LHCN-M2 (cell line): ENCODE measurements around the gene GNB2. TPM values are rescaled to one million over a fixed set of nuclear protein-coding genes. Genes with fewer than 3 reads are reported as not detected.
"Not testable (repeated sequence)": the region's sequence is repeated elsewhere in the genome, so short reads cannot be mapped to it uniquely, and the experiment has no call there.

Source experiments
- DNase-seq: peaks from one replicate; pipeline ENCODE4 v3.0.0-alpha.2; 2012; ENCODE audit warnings: low read depth
- total RNA-seq: library from RNA; depleted of rRNA; stranded (reverse); fragments of >200 nt; gene quantifications from 2 replicates; pipeline ENCODE4 v1.2.3, GENCODE V29; 2014

GNB2 gene
- total RNA-seq, 1 experiment from 2014 or later, result 176 TPM

DNA sequence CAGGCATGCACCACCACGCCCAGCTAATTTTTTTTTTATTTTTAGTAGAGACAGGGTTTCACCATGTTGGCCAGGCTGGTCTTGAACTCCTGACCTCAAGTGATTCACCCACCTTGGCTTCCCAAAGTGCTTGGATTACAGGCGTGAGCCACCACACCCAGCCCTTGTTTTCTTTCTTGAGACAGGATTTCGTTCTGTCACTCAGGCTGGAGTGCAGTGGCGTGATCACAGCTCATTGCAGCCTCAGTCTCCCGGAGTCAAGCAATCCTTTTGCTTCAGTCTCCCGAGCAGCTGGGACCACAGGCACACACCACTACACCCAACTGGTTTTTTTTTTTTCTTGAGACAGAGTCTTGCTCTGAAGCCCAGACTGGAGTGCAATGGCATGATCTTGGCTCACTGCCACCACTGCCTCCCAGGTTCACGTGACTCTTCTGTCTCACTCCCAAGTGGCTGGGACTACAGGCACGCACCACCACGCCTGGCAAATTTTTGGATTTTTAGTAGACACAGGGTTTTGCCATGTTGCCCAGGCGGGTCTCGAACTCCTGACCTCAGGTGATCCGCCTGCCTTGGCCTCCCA, 11.3 kb upstream of the GNB2 start:
- not testable (repeated sequence) for DNase-seq

DNA sequence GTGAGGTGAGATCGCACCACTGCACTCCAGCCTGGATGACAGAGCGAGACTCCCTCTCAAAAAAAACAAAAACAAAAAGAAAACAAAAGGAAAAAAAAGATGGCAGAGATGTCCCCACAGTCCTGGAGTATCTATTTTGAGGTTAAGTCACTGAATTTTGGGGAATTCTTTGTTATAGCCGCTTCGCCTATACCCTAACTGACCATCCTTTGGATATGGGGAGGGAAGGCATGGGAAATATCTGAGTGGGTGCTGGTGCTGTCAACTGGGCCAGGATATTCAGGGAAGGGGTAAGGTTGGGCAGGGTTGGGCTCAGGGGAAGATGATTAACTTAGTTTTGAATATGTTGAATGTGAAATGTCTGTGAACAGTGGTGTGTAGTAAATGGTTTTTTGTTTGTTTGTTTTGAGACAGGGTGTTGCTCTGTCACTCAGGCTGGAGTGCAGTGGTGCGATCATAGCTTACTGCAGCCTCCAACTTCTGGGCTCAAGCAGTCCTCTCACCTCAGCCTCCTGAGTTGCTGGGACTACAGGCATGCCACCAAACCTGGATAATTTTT, 8.3 kb upstream of the GNB2 start:
- DNase-seq, result no peak

DNA sequence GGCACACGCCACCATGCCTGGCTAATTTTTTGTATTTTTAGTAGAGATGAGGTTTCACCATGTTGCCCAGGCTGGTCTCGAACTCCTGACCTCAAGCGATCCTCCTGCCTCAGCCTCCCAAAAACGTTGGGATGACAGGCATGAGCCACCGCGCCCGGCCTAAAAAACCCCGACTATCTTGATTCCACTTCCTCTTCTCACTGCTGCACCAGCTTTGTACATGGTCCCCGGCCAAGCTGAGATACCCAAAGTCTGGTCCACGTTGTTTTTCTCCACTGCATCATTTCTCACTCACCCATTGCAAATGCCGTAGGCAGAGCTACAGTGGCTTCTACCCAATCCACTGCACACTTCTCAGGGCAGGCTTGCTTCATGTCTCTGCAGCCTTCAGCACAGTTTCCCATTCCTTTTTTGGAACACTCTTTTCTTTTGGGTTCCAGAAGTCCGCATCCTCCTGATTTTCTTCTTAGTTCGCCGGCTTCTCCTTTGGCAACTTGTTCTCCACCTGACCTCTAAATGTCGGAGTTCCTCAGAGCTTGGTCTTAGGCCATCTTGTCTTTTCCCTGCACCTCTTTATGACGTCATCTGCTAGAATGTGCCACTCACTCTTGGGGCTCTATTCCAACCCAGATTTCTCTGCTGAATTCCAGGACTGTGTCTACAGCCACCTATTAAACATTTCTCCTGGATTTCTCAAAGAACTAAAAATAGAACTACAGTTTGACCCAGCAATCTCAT, 6.0 kb upstream of the GNB2 start:
- DNase-seq, result no peak

DNA sequence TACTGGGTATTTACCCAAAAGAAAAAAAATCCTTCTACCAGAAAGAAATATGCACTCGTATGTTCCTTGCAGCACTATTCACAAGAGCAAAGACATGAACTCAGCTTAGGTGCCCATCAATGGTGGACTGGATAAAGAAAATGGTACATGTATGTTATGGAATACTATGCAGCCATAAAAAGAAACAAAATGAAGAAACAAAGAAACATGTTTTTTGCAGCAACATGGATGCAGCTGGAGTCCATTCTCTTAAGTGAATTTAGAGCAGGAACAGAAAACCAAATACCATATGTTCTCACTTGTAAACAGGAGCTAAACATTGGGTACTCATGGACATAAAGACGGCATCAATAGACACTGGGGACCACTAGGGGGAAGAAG, 5.5 kb upstream of the GNB2 start:
- no peak for DNase-seq

DNA sequence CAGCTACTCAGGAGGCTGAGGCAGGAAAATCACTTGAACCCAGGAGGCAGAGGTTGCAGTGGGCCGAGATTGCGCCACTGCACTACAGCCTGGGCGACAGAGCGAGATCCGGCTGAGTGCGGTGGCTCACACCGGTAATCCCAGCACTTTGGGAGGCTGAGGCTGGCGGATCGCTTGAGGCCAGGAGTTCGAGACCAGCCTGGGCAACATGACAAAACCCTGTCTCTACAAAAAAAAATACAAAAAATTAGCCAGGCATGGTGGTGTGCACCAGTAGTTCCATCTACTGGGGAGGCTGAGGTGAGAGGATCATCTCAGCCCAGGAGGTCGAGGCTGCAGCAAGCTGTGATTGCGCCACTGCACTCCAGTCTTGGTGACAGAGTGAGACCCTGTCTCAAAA, 4.4 kb upstream of the GNB2 start:
- DNase-seq, result not testable (repeated sequence)

DNA sequence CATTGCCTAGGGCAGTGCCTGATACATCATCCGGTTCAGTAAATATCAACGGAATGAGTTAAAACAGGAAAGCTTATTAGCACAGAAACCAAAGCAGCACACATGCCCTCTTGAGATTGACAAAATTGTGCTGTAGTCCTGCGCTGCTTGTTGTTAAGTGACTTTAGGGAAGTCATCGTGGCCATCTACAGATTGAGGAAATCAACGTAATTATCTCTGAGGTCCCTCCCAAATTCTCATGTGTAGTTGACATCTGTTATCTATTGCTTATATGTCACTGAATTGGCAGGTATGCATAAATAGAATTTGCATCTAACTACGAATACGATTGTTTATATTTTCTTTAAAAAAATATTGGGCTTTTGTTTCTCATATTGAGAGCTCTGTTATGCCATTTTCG, 3.5 kb upstream of the GNB2 start:
- DNase-seq, result no peak

DNA sequence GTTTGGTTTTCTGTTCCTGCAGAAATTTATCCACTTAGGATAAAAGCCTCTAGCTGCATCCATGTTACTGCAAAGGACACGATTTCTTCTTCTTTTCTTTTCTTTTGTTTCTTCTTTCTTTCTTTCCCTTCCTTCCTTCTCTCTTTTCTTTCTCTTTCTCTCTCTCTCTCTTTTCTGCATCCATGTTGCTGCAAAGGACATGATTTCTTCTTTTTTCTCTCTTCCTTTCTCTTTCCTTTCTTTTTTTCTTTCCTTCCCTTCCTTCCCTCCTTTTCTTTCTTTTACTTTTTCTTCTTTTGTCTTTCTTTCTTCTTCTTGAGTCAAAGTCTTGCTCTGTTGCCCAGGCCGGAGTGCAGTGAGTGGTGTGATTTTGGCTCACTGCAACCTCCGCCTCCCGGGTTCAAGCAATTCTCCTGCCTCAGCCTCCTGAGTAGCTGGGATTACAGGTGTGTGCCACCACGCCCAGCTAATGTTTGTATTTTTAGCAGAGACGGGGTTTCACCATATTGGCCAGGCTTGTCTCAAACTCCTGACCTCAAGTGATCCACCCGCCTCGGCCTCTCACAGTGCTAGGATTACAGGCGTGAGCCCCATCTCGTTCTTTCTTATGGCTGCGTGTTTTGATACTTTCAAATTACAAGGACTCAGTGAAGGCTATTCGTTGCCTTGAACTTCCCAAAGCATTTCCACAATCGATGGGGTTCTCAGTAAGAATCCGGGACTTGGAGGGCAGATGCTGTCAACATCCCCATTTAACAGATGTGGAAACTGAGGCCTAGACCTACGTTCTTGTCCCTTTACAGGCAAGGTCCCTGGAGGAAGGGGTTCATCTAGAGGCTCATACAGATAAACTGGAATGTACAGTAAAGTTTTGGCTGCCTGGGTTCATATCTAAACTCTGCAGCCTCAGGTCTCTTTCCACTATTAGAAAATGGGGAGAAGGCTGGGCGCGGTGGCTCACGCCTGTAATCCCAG, 1.9 kb upstream of the GNB2 start:
- DNase-seq, result no peak

DNA sequence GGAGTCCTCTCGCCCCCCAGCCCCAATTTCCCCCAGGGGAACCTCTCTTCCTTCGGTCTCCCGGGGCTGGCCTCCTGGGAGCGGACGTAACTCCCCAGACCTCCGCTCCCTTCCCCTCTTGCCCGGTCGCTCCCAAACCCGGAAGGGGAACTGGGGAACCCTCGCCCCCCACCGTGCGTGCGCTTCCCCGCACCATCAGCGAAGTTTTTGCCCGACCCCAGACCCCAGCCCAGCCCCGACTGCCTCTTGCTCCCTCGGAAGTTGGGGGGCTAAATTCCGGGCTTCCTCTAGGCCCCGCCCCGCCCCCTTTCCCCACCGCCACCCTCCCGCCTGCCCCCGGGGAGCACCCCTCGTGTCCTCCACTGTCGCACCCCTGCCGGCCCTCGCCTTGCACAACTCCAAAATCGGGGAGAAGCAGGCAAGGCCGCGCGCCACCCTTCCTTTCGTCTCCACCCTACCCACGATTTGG, 436 bp downstream of the GNB2 start:
- DNase-seq, result peak; percentile 32

DNA sequence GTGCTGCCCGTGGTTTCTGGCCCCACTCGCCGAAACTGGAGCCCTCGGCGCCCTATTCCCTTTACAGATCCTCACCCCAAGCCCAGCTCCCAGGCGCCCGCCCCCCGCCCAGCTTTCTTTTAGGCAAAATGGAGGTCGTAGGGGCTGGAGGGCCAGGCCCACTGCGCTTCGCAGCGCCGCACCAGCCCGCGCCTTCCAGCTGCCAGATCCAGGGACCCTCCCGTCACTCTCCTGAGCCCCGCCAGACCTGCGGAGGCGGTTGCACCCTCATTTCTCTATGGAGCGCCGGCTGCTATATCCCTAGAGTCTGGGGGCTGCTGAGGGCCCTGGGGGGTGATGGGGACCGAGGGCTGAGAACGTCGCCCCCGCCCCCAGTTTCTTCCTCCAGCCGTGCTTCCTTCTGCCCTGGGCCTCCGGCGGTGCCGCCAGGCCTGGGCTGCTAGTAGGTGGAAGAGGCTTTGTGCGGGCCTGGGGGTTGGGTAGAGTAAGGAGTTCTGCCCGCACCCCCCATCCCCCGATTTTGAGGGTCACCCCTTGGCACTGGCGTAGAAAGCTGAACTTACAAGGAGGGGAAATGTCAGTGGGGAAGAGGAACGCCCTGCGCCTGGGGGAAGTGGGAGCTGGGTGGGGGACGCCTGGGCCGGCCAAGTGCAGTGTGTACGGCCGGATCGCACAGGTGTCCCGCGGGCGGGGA, 1.0 kb downstream of the GNB2 start:
- DNase-seq, result no peak

DNA sequence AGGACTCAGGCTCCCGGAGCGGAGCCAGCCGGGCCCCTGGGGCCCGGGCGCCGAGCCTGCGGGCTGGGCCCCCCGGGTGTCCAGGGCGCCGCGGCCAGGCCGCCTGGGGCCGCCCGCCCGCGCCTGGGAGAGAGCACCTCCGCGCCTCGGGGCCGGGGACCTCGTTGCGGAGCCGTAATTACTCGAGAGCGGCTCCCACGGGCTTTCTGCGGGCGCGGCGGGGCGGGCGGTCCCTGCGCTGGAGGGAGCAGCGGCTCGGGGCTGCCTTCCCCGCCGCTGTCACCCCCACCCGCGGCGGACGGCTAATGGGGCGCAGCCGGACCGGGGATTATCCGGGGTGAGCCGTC, 1.5 kb downstream of the GNB2 start:
- no peak for DNase-seq

DNA sequence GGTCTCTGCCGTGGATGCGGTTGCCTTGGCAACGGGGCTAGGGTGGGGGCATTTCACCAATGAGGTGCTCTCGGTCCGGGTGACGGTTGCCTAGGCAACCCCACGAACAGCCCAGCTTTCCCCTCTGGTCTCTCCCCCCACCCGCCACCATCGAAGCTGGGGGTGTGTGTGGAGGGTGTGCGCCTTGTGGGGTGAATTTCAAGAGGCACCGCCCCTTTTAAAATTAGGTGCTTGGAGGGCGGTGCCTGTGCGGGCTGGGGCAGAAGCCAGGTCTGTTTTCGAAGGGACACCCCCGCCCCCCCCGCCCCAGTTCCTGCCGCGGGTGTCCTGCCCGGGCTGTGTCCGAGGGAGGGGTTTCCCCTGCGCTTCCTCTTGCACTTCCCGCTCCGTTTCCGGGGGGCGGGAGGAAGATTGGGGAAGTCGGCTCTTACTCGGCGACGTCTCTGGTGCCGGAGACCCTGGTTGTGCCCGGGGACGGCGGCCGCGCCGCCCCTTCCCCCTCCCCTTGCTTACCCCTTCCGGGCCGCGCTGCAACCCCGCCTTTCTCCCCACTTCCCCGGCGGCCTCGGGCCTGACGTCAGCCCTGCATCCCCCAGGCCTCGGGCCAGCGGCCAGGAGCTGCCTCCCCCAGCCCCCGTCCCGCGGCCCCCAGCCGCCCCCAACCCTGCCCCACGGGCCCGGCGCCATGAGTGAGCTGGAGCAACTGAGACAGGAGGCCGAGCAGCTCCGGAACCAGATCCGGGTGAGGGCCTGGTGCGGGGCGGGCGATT, 2.2 kb downstream of the GNB2 start:
- DNase-seq, result peak; percentile 71

DNA sequence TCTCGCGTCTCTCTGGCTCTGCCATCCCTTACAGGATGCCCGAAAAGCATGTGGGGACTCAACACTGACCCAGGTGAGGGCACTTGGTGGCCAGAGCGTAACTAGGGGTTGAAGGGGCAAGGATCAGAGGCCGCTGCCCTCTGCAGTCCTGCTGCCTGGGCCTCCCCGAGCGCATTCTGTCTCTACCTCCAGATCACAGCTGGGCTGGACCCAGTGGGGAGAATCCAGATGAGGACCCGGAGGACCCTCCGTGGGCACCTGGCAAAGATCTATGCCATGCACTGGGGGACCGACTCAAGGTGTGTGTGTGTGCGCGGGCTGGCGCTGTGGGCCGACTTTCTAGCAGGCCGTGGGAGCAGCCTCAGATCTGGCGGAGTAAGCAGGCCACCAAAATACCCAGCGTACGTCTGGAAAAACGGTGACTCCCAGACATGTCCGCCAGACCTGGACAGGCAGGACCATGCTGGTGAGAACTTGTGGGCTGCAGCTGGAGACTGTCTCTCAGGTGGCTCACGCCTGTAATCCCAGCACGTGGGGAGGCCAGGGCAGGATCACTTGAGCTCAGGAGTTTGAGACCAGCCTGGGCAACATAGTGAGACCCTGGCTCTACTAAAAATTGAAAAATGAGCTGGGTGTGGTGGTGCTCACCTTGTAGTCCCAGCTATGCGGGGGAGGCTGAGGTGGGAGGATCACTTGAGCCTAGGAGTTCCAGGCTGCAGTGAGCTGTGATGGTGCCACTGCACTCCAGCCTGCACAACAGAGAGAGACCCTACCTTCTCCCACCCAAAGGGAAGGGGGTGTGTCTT, 3.2 kb downstream of the GNB2 start:
- DNase-seq, result no peak

DNA sequence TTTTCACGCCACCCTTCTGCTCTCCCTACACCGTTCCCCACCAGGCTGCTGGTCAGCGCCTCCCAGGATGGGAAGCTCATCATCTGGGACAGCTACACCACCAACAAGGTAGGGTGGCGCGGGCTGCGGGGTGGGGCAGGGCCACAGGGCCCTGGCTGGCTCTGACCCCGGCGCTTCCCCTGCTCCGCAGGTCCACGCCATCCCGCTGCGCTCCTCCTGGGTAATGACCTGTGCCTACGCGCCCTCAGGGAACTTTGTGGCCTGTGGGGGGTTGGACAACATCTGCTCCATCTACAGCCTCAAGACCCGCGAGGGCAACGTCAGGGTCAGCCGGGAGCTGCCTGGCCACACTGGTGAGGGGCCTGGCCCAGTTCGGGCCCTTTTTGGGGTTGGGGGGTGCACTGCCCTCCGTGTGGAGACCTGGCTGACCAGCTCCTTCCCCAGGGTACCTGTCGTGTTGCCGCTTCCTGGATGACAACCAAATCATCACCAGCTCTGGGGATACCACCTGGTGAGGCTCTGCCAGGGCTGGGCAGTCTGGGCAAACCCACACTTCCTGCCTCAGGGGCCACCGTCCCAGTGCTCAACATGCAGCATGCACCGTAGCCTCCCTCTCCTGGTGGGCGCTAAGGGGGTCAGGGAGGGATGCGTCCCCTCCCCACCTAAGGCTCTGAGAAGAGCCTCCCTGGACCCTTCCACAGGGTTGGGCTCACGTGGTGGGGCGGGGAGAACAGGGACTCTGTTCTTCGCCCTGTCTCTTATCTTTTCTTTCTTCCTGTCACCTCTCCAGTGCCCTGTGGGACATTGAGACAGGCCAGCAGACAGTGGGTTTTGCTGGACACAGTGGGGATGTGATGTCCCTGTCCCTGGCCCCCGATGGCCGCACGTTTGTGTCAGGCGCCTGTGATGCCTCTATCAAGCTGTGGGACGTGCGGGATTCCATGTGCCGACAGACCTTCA, 4.0 kb downstream of the GNB2 start:
- no peak for DNase-seq

DNA sequence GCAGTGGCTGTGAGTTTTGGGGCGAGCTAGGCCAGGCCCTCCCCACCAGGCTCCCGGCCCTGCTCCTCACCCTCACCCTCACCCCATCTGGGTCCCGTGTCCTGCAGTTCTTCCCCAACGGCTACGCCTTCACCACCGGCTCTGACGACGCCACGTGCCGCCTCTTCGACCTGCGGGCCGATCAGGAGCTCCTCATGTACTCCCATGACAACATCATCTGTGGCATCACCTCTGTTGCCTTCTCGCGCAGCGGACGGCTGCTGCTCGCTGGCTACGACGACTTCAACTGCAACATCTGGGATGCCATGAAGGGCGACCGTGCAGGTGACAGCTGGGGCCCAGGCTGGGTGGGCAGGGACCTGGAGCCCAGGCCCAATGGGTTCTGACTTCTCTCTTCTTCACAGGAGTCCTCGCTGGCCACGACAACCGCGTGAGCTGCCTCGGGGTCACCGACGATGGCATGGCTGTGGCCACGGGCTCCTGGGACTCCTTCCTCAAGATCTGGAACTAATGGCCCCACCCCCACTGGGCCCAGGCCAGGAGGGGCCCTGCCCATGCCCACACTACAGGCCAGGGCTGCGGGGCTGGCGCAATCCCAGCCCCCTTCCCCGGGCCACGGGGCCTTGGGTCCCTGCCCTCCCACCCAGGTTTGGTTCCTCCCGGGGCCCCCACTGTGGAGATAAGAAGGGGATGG, 4.9 kb downstream of the GNB2 start:
- DNase-seq, result no peak

DNA sequence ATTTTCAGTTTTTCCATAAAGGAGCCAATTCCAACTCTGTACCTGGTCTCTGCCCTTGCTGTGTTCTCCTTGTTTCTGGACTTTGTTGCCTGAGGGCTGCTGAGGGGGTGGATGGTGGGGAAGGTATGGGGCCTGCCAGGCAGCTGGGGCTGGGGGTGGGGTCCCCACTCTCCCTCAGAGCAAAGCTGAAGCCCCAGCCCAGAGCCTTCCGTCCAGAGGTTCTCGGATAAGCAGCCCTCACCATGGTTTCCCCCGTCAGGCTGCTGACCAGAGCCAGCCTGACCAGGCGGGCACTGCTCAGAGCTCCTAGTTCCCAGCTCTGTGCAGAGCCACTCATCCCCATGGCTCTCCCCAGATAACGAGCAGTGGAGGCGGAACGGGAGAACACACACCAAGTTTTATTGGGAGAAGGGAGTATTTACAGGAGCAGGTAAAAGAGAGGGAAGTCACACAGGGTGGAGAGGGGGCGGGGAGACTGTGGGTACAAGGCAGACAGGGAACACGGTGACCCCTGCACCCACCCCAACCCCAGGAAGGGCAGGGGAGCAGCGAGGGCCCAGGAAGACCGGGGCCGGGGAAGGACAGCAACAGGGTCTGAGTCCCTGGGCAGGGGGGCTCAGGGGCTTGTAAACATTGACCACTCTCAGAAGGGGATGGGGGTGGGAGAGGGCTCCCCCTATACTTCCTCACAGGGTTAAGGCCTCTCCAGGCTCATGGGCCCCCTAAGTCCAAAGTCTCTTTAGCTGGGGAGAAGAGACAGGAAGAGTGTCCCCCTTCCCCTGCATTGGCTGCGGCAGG, 5.8 kb downstream of the GNB2 start:
- DNase-seq, result no peak

DNA sequence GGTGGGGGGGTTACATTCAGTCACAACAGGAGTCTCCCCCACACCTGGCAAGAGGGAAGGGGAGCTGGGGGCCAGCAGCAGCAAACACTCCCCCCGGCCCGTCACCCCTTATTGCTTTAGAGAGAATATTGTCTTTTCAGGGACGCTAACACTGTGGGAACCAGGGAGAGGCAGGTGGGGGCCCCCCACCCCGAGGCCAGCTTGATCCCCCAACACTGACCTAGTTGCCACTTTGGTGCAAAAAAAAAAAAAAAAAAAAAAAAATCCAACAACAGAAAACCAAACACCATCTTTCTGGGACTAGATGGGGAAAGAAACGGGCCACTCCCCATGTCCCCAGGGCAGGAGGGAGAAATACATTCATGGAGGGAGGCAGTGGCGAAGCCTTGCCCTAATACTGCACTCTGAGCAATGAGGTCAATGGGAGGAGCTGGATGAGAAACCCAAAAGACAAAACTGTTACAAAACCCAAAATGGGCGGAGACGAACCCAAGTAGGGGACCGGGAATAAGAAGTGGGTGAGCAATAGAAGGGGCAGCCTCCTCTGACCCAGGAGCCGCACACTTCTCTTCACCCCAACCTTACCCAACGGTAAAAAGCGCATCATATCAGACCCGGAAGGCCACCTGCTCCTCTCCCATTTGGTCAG, 6.5 kb downstream of the GNB2 start:
- DNase-seq, result peak; percentile 50
